GM12878 (cell line): ENCODE measurements around the gene SMAD2. TPM values are rescaled to one million over a fixed set of nuclear protein-coding genes. Genes with fewer than 3 reads are reported as not detected.

Experiments used
- ATAC-seq: fragments of 200-7000 bp; cut with Tn5 transposase; 3 replicates; pipeline ENCODE4 v1.9.1; 2020; ENCODE audit warnings: mild to moderate bottlenecking, moderate library complexity
- BruUV-seq: library from RNA; stranded (reverse); fragments of 400-500 nt; replicated peaks from 2 replicates; lab custom pipeline; 2021; lab: Mats Ljungman, UMichigan
- CTCF ChIA-PET: fragments of 300-600 bp; sonication (Branson Sonifier 250); formaldehyde crosslinking; extraction: SDS; loops from one replicate; lab custom pipeline; 2021; ENCODE audit warnings: inconsistent platforms; lab: Yijun Ruan, JAX
- POLR2A ChIA-PET: fragments of 350-600 bp; formaldehyde crosslinking; extraction: SDS; loops from one replicate; lab custom pipeline; 2021; ENCODE audit warnings: inconsistent platforms; lab: Charles Lee
- RAD21 ChIA-PET: fragments of 300-600 bp; sonication (Branson Sonifier 250); formaldehyde crosslinking; loops from one replicate; lab custom pipeline; 2023; ENCODE audit warnings: antibody characterized with exemption; ENCODE audit not compliant: unreplicated experiment; lab: Charles Lee
- SMC1A ChIA-PET: fragments of 300-600 bp; sonication (Branson Sonifier 250); formaldehyde crosslinking; loops from one replicate; lab custom pipeline; 2023; ENCODE audit not compliant: unreplicated experiment, uncharacterized antibody; lab: Charles Lee
- DNase-seq: peaks from one replicate; pipeline ENCODE4 v3.0.0-alpha.2; 2011; ENCODE audit warnings: low read depth, low spot score
- FAIRE-seq: peaks from 3 replicates; lab custom pipeline; 2011; peaks lifted over from hg19 to GRCh38; lab: Jason Lieb, UNC
- H2AFZ ChIP-seq: 2 replicates; pipeline ENCODE4 v1.6.0; 2011; ENCODE audit warnings: low read depth, low read length, control low read depth; ENCODE audit not compliant: control insufficient read depth
- H3K27ac ChIP-seq: 2 replicates; pipeline ENCODE4 v1.5.1; 2011; ENCODE audit warnings: control low read depth; ENCODE audit not compliant: control insufficient read depth, insufficient read depth
- H3K27me3 ChIP-seq, 2 experiments: replicated peaks in 1 of 2; 2 replicates each; pipeline versions ENCODE4 v1.6.0 to v1.6.1; 2011; ENCODE audit warnings: low read length in 1 of 2; ENCODE audit not compliant: control insufficient read depth in 2 of 2, insufficient read depth in 2 of 2
- H3K36me3 ChIP-seq, 2 experiments: 2 replicates each; pipeline ENCODE4 v1.5.1; 2011; ENCODE audit warnings: low read length in 1 of 2; ENCODE audit not compliant: control insufficient read depth in 2 of 2, insufficient read depth in 2 of 2
- H3K4me1 ChIP-seq: 2 replicates; pipeline ENCODE4 v1.6.1; 2011; ENCODE audit warnings: mild to moderate bottlenecking, low read length, moderate library complexity, mixed read lengths; ENCODE audit not compliant: control insufficient read depth, insufficient read depth
- H3K4me2 ChIP-seq: 2 replicates; pipeline ENCODE4 v1.6.0; 2011; ENCODE audit warnings: control low read depth; ENCODE audit not compliant: control insufficient read depth, insufficient read depth
- H3K4me3 ChIP-seq: fragments of 200-600 bp; sonication (generic); 2 replicates; pipeline ENCODE4 v1.5.1; 2016
- H3K79me2 ChIP-seq: 2 replicates; pipeline ENCODE4 v1.6.0; 2011; ENCODE audit warnings: low read length; ENCODE audit not compliant: control insufficient read depth, insufficient read depth
- H3K9ac ChIP-seq: 2 replicates; pipeline ENCODE4 v1.8.0; 2011; ENCODE audit warnings: low read length, control low read depth, mixed read lengths; ENCODE audit not compliant: control insufficient read depth, insufficient read depth
- H3K9me3 ChIP-seq: replicated peaks from 3 replicates; pipeline ENCODE4 v1.5.1; 2011; ENCODE audit warnings: mild to moderate bottlenecking, low read length; ENCODE audit not compliant: control insufficient read depth, insufficient read depth
- H4K20me1 ChIP-seq: 2 replicates; pipeline ENCODE4 v1.6.0; 2011; ENCODE audit not compliant: control insufficient read depth, insufficient read depth
- EP300 ChIP-seq, 2 experiments: fragments of 150-350 bp in 1 of 2; IDR thresholded peaks; 2 replicates each; pipeline ENCODE4 v1.6.1; 2011 to 2012; ENCODE audit warnings: low read depth in 2 of 2, low read length in 2 of 2, borderline replicate concordance in 1 of 2, improper control_type of control experiment in 1 of 2, inconsistent platforms in 1 of 2; ENCODE audit not compliant: control insufficient read depth in 1 of 2
- EZH2 ChIP-seq: IDR thresholded peaks from 2 replicates; pipeline ENCODE4 v1.6.1; 2012; ENCODE audit warnings: low read depth, mild to moderate bottlenecking, control low read depth, inconsistent platforms, low read length, borderline replicate concordance; ENCODE audit not compliant: control insufficient read depth
- HDAC2 ChIP-seq: fragments of 200-600 bp; sonication (generic); IDR thresholded peaks from 2 replicates; pipeline ENCODE4 v1.6.1; 2017
- STAT3 ChIP-seq: IDR thresholded peaks from 2 replicates; pipeline ENCODE4 v1.6.1; 2011; ENCODE audit warnings: low read depth, low read length, improper control_type of control experiment
- ZBED1 ChIP-seq: IDR thresholded peaks from 2 replicates; pipeline ENCODE4 v1.6.1; 2016; ENCODE audit warnings: borderline replicate concordance
- ZSCAN29 ChIP-seq: fragments of 450-650 bp; IDR thresholded peaks from 2 replicates; pipeline ENCODE4 v1.6.1; 2017; ENCODE audit warnings: mild to moderate bottlenecking, moderate library complexity
- WGBS: methylation state at CpG from one replicate; pipeline ENCODE4 v1.1.6; 2016; ENCODE audit warnings: low lambda C conversion rate; ENCODE audit not compliant: insufficient replicate concordance, insufficient coverage; ENCODE audit errors: missing lambda C conversion rate; 5-methylcytosine and 5-hydroxymethylcytosine counted together
- in situ Hi-C: fragments of 300-500 bp; cut with MboI; formaldehyde crosslinking; loops from 9 replicates; pipeline ENCODE4 v1.14.3; 2018; ENCODE audit warnings: mixed read lengths
- intact Hi-C: fragments of 100-400 bp; cut with micrococcal nuclease; formaldehyde crosslinking; loops from one replicate; pipeline ENCODE4 v1.14.2; 2022; ENCODE audit not compliant: unreplicated experiment
- polyA plus RNA-seq, 11 experiments: library from polyadenylated mRNA; depleted of rRNA in 4 of 11; unstranded in 6 of 11; stranded (reverse) in 5 of 11; fragments of >200 nt; fragmentation: Nextera tagmentation in 4 of 11; fragmentation: Illumina TruSeq in 1 of 11; extraction: Ambion mirVana in 4 of 11; extraction: Trizol in 1 of 11; gene quantifications; 1 replicate in 1 of 11; 2 replicates in 10 of 11; pipeline versions ENCODE4 v1.2.1 to v1.2.3, GENCODE V29; 2011 to 2016; ENCODE audit warnings: inconsistent platforms in 2 of 11, missing spikeins in 2 of 11, low read depth in 1 of 11
- total RNA-seq, 4 experiments: library from RNA; depleted of rRNA in 3 of 4; stranded (reverse); fragments of >200 nt in 3 of 4; fragmentation: Illumina TruSeq in 1 of 4; extraction: Trizol in 1 of 4; gene quantifications; 2 replicates each; pipeline versions ENCODE4 v1.2.1 to v1.2.3, GENCODE V29; 2013 to 2021
- TF ChIP-seq, protein P1 (sequence below): fragments of 450-650 bp; IDR thresholded peaks from 2 replicates; pipeline ENCODE4 v1.6.1; 2017; ENCODE audit warnings: borderline replicate concordance

SMAD2 gene
- total and polyA plus RNA-seq, 10 of the 15 experiments (the other 5 are each of a cell fraction or from before 2014, with no cell fraction given): 28.8 to 111 (median 65.8) TPM

DNA sequence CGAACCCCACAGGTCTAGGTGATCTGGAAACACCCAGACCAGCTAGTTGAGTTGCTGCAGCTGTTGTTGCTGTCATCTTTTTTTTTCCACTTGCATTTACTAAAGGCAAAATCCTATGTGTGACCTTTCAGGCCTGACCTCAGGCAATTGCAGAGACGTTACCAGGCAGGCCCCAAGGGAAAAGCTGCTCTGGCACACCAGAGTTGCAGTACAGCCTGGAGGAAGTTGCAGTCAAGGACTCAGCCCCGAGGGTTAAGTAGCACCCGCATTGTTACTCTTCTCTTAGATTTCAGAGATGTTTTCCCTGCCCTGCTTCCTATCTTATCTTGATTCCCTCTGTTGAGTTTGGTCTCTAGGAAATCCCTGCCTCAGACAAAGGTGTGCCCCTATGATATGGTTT is 45.2 kb upstream of the SMAD2 start:
- WGBS: 1% methylated on average over 4 of the region's 4 CpGs
- no TSS peak for BruUV-seq
- ChIA-PET POLR2A (no interaction called here), SMC1A (no interaction called here), RAD21 (no interaction called here), CTCF (interaction anchor here (1.3 kb wide), 1 partner anchor 201 kb away, joined by 3 read pairs; no protein-coding TSS in a partner anchor)
- Histone ChIP-seq H3K27me3 (no peaks in the 10 kb centered on the region; a peak in 1 of 4 replicates), H3K4me1 (no peaks in the 10 kb centered on the region), H4K20me1 (no peaks in the 10 kb centered on the region), H3K4me2 (no peak overlapping the region), H2AFZ (no peak overlapping the region), H3K36me3 (no peaks in the 10 kb centered on the region), H3K79me2 (no peaks in the 10 kb centered on the region), H3K4me3 (no peak overlapping the region), H3K9me3 (no peaks in the 10 kb centered on the region; the same call in 2 of the 3 replicates), H3K9ac (no peak overlapping the region), H3K27ac (no peak overlapping the region)
- intact Hi-C loops (no loop called here), in situ Hi-C loops (no loop called here)
- no peak for DNase-seq
- no peak for FAIRE-seq
- ATAC-seq: no peak
- TF ChIP-seq ZBED1 (no peak), EZH2 (no peak), HDAC2 (no peak), EP300 (IDR thresholded peaks at IDR 0.05; ENCODE audit: borderline replicate concordance in 1 of 2, control insufficient read depth in 1 of 2, low read depth in 2 of 2, low read length in 2 of 2) (no peak), ZSCAN29 (no peak), STAT3 (no peak)
- TF ChIP-seq, protein P1, sequence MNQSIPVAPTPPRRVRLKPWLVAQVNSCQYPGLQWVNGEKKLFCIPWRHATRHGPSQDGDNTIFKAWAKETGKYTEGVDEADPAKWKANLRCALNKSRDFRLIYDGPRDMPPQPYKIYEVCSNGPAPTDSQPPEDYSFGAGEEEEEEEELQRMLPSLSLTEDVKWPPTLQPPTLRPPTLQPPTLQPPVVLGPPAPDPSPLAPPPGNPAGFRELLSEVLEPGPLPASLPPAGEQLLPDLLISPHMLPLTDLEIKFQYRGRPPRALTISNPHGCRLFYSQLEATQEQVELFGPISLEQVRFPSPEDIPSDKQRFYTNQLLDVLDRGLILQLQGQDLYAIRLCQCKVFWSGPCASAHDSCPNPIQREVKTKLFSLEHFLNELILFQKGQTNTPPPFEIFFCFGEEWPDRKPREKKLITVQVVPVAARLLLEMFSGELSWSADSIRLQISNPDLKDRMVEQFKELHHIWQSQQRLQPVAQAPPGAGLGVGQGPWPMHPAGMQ: no peak
